Stimulated activated naive CD8-positive, alpha-beta T cell treated with anti-CD3 and anti-CD28 coated beads, Interleukin-15, Interleukin-2, amounts not matched to agents 100 ng/mL and 50 ng/mL, for 24 hours (primary cell): ENCODE measurements around the gene SLC23A1.
A peak's percentile ranks its signal among the peaks of the same experiment; 100 is the strongest.
"Not testable (repeated sequence)": the region's sequence is repeated elsewhere in the genome, so short reads cannot be mapped to it uniquely, and the experiment has no call there.

Source experiments
- H3K27ac Mint-ChIP-seq: one replicate; pipeline ENCODE4 v1.8.0; 2021; ENCODE audit warnings: mild to moderate bottlenecking, mixed read lengths
- H3K27me3 Mint-ChIP-seq: one replicate; pipeline ENCODE4 v1.8.0; 2021; ENCODE audit warnings: mixed read lengths
- H3K36me3 Mint-ChIP-seq: one replicate; pipeline ENCODE4 v1.8.0; 2021; ENCODE audit warnings: low read depth, mixed read lengths
- H3K4me1 Mint-ChIP-seq: one replicate; pipeline ENCODE4 v1.8.0; 2021; ENCODE audit warnings: low read depth, mixed read lengths
- H3K4me3 Mint-ChIP-seq: one replicate; pipeline ENCODE4 v1.8.0; 2021; ENCODE audit warnings: mild to moderate bottlenecking, mixed read lengths
- H3K9me3 Mint-ChIP-seq: one replicate; pipeline ENCODE4 v1.8.0; 2021; ENCODE audit warnings: mixed read lengths

Gene SLC23A1

DNA sequence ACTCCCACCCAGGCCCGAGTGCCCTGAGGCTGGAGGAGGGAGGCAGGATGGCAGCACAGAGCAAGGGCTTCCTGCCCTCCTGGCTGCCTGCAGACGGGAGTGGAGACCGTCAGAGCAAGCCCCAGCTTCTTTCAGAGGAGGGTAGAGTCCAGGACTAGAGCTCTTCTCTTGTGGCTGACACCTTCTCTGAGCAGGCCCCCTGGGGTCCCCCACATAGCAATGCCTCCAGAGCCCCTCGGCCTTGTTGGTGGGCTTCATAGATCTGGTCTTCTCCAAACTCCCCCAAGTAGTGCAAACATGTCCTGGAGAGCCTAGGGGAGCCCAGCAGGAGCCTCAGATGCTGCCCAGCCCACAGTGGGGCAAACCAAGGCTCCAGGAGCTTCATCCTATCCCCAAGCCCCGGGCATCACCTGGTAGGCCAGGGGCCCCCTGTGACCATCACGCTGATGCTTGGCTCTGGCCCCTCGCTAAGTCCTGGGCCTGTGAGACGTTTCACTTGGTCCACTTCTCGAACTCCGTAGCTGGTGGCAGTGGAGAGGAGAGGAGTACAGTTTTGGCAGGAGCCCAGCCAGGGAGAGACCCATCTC lies 4.6 kb upstream of the SLC23A1 start:
- H3K36me3 Mint-ChIP-seq = no peaks in the 10 kb centered on the region
- peak overlapping the region; percentile 55 for H3K27ac Mint-ChIP-seq
- H3K4me1 Mint-ChIP-seq = peaks cover 65% of the 10 kb centered on the region
- peak overlapping the region; percentile 81 for H3K4me3 Mint-ChIP-seq
- H3K27me3 Mint-ChIP-seq = no peaks in the 10 kb centered on the region
- H3K9me3 Mint-ChIP-seq = no peaks in the 10 kb centered on the region

DNA sequence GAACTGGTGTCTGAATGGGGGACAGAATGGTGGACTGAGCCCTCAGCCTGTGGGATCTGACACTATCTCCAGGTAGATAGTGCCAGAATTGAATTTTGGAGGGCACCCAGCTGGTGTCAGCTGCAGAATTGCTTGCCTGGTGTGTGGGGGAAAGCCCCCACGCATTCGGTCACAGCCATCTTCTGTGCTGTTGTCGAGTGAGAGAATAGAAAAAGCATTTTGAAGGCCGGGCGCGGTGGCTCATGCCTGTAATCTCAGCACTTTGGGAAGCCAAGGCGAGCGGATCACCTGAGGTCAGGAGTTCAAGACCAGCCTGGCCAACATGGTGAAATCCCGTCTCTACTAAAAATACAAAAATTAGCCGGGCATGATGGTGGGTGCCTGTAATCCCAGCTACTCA lies 3.9 kb upstream of the SLC23A1 start:
- peaks cover 64% of the 10 kb centered on the region for H3K4me1 Mint-ChIP-seq
- H3K4me3 Mint-ChIP-seq, H3K36me3 Mint-ChIP-seq, H3K9me3 Mint-ChIP-seq, H3K27me3 Mint-ChIP-seq, H3K27ac Mint-ChIP-seq: not testable (repeated sequence)

DNA sequence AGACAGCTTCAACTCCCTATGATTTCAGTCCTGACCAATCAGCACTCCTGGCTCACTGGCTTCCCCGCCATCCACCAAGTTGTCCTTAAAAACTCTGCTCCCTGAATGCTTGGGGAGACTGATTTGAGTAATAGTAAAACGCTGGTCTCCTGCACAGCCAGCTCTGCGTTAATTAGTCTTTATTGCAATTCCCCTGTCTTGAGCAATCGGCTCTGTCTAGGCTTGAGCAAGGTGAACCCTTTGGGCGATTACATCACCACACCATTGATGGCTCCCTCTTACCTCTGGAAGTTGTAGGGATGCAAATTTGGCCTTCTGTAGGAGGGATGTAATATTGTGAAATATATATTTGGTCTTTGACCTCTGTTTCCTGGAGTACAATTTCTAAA lies 2.9 kb upstream of the SLC23A1 start:
- no peak overlapping the region for H3K27ac Mint-ChIP-seq
- no peaks in the 10 kb centered on the region for H3K36me3 Mint-ChIP-seq
- H3K4me3 Mint-ChIP-seq = peak overlapping the region; percentile 2
- H3K4me1 Mint-ChIP-seq = peaks cover 55% of the 10 kb centered on the region
- no peaks in the 10 kb centered on the region for H3K27me3 Mint-ChIP-seq
- no peaks in the 10 kb centered on the region for H3K9me3 Mint-ChIP-seq

DNA sequence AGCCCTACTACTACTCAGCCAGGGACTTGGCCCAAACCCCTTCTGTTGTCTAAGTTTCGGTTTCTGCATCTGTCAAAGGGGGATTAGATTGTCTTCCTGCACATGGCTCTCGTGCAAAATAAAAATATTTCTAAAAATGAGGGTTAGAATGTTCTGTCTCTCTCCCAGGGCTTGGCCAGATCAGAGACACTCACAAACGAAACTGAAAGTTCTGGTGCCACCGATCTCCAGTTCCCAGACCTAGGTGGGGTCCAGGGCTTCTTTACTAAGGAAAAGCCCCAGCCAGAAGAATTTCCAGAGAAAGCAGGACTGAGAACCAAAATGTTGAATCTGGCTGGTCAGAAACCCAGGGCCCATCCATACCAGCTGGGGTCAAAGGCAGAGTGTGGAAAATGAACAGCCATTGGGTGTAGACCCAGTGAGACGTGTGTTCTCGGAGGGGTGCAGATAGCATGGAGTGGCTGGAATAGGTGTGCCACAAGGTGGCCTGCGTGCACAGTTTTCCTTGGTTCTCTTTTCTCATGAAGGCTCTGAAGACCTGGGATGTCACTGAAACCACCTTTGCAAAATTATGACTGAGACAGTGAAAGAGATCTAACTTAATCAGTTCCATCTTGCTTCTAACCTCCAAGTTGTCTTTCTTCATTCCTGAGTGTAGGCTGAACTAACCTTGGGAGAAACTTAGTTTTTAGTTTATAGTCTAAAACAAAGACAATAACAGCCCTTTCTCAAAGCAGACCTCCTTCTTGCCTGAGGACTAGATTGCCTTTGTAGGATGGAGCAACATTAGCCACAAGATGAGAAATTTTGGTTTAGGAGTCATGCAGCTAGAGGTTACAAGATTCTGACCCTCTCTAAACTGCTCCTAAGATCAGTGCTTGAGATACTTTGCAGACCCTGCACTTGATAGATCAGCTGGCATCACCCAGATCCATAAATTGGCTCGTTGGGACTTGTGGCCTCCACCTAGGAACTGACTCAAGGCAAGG lies 2.3 kb upstream of the SLC23A1 start:
- Mint-ChIP-seq H3K9me3 (no peaks in the 10 kb centered on the region), H3K27ac (peak overlapping the region; percentile 49), H3K27me3 (no peaks in the 10 kb centered on the region), H3K4me1 (peaks cover 48% of the 10 kb centered on the region), H3K4me3 (peak overlapping the region; percentile 63), H3K36me3 (no peaks in the 10 kb centered on the region)

DNA sequence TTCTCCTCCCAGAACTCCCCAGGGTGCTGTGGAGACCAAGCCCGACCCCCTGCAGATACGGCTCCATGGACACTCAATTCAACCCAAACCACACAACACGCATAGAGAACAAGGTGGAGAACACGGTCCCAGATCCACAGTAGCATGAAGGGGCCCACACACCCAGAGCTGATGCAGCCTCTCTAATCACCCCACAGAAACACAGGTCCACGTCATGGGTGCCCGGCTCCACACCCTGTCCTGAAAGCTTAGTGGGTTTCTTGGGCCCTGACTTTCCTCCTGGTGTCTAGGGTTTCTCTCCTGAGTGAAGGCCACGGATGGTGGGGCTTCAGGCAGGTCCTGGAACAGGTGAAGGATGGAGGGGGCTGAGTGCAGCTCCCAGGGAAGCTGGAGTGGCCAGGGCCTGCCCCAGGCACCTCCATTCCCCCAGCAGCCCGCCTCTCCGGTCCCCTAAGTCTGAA lies 1.5 kb upstream of the SLC23A1 start:
- Mint-ChIP-seq H3K27ac (peak overlapping the region; percentile 49), H3K27me3 (no peaks in the 10 kb centered on the region), H3K4me3 (peak overlapping the region; percentile 63), H3K36me3 (no peaks in the 10 kb centered on the region), H3K4me1 (peaks cover 41% of the 10 kb centered on the region), H3K9me3 (no peaks in the 10 kb centered on the region)

DNA sequence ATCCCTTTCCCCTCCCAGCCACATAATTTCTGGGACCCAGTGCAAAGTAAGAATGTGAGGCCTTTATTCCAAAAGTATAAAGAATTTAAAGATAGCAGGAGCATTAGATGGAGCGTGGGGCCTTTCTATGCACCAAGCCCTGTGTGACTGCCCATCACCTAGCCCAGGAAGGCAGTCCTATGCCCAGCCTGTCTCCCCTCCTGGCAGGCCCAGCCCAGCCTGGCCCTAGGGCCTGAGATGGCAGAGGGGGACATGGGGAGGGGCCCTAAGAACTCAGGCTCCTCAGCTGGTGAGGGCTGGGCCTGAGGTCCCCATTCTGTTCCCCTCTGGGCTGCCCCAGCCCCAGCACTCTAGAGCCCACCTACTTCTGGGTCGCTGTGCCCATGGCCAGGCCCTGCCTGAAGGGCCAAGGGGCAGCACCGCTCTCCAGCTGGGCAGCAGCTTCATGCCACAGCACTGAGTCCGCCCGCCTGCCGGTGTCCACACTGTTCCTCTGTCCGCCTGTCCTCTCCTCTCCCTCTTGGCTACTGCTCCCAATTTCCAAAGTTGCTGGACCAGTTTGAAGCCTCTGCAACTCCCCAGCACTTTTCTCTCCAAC lies 995 bp upstream of the SLC23A1 start:
- Mint-ChIP-seq H3K4me3 (no peak overlapping the region), H3K27ac (peak overlapping the region; percentile 49), H3K27me3 (no peaks in the 10 kb centered on the region), H3K9me3 (no peaks in the 10 kb centered on the region), H3K4me1 (peaks cover 36% of the 10 kb centered on the region), H3K36me3 (no peaks in the 10 kb centered on the region)

DNA sequence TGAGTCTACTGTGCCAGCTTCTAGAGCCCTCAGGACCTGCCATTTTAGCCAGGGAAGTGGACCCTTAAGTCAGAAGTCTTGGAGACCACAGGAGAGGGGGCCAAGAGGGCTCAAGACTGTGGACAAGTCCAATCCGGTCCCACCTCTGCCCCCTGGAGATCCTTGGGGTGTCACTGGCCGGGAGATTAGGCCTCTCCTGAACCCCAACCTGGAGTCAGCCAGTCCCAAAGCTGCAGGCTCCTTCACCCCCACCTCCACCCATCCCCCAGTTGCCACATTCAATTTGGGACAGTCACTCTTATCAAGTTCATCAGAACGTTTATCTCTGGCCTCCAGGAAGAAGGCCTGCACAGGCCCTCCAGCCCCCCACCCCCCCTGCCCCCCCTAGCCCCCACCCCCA lies 290 bp downstream of the SLC23A1 start:
- Mint-ChIP-seq H3K9me3 (no peaks in the 10 kb centered on the region), H3K27ac (no peak overlapping the region), H3K27me3 (no peaks in the 10 kb centered on the region), H3K4me1 (peaks cover 26% of the 10 kb centered on the region), H3K4me3 (no peak overlapping the region), H3K36me3 (no peaks in the 10 kb centered on the region)

DNA sequence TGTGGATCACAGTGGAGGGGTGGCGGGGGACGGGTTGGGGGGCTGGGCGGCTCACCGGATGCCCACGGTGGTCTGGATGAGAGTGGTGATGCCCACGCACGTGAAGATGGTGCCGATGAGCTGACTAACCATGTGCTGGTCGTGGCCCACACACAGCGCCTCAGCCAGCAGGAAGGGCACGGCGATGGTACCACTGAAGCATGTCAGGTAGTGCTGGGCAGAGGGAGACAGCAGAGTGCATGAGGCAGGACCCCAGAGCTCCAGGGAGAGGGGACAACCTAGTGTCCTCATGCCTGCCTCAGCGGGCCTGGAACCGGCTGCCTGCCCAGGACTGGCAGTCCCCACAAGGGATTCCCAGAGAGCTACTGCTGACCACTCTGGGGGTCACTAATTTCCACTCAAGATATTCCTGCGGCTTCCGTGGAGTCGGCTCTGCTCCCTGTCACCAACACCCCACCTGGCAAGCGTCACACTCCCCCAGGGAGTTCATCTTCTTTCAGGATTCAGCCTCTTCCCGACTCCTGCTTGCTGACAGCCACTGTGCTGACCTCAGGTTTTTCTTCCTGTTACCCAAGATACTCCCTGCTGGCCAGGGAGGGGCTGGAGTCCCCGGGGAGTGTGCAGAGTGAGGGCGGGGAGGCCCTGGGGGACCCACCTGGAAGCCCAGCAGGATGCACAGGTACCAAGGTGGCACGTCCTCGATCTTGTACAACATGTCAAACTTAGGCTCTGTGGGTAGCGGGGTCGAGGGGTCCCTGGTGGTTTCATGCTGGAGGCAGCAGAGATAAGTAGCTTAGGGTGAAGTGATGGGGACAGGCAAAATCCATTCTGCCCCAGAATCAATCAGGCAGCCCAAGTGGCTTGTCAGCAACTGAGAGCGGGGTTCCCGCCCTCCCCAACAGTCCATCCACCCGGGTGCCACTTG lies 998 bp downstream of the SLC23A1 start:
- H3K36me3 Mint-ChIP-seq = no peaks in the 10 kb centered on the region
- H3K27ac Mint-ChIP-seq = no peak overlapping the region
- H3K4me1 Mint-ChIP-seq = peaks cover 26% of the 10 kb centered on the region
- no peak overlapping the region for H3K4me3 Mint-ChIP-seq
- no peaks in the 10 kb centered on the region for H3K27me3 Mint-ChIP-seq
- no peaks in the 10 kb centered on the region for H3K9me3 Mint-ChIP-seq

DNA sequence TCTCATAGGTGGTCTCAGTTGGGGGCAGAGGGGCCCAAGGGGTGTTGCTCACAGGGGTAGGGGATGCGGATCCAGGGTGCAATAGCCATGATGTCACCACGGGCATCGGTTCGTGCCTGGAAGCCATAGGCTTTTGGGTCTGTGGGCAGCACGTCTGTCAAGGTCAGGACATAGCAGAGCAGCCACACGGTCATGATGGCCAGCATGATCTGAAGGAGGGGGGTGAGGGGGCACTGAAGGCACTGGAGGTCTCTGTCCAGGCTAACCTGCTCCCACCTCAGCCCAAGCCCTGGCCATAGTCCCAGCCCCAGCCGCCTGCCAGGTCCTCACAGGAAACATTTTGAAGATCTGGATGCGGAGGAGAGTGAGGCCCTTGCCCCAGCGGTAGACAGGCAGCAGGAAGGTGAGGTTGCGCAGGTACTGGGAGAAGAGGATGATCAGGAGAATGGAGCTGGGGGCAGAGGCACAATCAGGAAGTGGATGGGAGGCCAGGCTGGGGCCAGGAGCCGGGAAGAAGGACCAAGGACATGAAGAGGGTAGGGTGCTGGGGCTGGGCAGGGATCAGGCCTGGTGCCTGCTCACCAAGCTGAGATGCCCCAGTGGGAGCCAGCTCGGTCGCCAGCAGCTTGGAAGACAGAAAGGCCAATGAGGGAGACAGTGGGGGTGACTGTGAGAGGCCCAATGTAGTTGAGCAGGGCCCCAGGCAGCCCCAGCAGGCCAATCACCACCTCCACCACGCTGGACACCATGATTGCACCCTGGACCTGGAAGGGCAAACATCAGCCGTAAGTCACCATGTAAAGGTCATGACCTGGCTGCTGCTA lies 3.3 kb downstream of the SLC23A1 start:
- no peak overlapping the region for H3K4me3 Mint-ChIP-seq
- H3K27ac Mint-ChIP-seq = no peak overlapping the region
- no peaks in the 10 kb centered on the region for H3K36me3 Mint-ChIP-seq
- H3K4me1 Mint-ChIP-seq = peaks cover 7% of the 10 kb centered on the region
- H3K27me3 Mint-ChIP-seq = no peaks in the 10 kb centered on the region
- H3K9me3 Mint-ChIP-seq = no peaks in the 10 kb centered on the region

DNA sequence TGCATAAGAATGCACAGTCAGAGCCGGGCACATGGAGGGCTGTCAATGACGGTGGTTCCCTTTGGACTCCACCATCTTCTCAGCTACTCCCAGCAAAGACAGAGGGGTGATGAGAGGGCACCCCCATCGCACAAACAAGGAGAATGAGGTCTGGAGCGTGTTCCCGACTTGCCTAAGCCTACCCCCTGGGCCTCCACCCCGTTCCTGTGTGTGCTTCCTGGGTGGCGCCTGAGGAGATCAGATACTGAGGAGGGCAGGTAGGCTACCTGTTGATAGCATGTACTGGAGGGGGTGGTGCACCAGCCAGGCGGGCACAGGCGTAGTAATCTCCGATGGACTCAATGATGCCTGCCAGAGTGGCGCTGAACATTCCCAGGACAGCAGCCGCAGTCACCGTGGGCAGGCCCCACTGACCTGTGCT lies 4.1 kb downstream of the SLC23A1 start:
- Mint-ChIP-seq H3K4me3 (no peak overlapping the region), H3K27ac (no peak overlapping the region), H3K27me3 (no peaks in the 10 kb centered on the region), H3K4me1 (no peaks in the 10 kb centered on the region), H3K36me3 (no peaks in the 10 kb centered on the region), H3K9me3 (no peaks in the 10 kb centered on the region)

DNA sequence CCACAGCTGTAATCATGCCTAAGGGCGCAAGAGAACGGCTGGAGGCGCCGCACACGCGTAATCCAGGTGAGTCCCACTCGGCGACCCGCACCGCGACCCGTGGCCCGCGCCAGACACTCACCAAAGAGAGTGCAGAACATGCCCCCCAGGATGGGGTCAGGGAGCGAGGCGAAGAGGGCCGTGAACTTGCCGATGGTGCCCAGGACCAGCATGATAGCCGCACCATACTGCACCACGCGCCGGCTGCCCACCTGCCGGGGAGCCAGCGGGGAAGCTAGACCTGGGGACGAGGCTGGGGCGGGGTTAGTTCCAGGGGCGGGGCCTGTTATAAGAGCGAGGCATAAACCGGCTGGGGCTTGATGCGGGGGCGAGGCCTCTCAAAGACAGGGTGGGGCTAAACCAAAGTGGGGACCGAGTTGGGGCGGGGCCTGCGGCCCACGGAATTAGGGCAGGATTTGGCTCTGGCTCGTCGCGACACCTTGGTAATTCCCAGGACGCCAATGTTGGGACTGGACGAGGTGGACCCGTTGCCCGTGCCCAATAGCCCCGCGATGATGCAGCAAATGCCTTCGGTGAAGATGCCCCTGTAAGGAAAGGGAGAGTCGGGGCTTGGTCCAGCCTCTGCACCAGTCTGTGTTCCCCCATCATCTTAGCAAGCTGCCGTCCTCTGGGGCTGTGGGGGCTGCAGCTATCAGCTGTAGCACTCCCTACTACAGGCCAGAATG lies 4.8 kb downstream of the SLC23A1 start:
- Mint-ChIP-seq H3K4me1 (no peaks in the 10 kb centered on the region), H3K27me3 (no peaks in the 10 kb centered on the region), H3K9me3 (no peaks in the 10 kb centered on the region), H3K4me3 (no peak overlapping the region), H3K36me3 (no peaks in the 10 kb centered on the region), H3K27ac (no peak overlapping the region)

DNA sequence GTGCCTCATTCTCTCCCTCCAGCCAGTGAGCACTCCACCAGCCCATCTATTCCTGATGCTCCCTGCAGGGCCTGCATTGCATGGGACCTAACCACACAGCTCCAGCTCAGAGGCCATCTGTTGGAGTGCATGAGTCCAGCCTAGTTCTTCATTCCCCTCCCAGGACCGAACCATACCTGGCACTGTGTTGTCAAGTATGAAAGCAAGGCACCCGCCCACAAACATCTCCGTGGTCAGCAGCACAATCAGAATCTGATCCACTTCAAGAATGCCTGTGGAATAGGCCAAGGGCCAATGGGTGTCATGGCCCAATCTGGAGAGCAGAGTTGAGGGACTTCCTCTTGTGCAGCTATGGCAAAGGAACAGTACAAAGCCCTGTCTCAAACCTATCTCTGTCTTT lies 5.9 kb downstream of the SLC23A1 start:
- H3K9me3 Mint-ChIP-seq = no peaks in the 10 kb centered on the region
- no peak overlapping the region for H3K27ac Mint-ChIP-seq
- no peak overlapping the region for H3K4me3 Mint-ChIP-seq
- peaks cover 1% of the 10 kb centered on the region for H3K4me1 Mint-ChIP-seq
- H3K36me3 Mint-ChIP-seq = peaks cover 1% of the 10 kb centered on the region
- no peaks in the 10 kb centered on the region for H3K27me3 Mint-ChIP-seq

DNA sequence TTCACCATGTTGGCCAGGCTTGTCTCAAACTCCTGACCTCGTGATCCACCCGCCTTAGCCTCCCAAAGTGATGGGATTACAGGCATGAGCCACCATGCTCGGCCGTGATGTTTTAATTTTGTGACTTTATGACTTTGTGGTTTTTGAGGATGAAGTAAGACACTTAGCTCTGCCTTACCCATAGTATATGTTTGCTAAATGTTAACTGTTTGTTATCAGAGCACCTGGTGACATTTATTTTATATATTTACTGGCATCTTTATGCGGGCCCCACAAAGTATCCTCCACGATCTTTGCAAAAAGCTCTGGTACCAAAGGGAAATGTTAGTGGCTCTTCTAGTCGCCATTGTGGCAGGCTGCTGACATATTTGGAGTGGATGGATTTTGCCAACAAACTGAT lies 6.7 kb downstream of the SLC23A1 start:
- H3K4me3 Mint-ChIP-seq = no peak overlapping the region
- H3K9me3 Mint-ChIP-seq = no peaks in the 10 kb centered on the region
- no peak overlapping the region for H3K27ac Mint-ChIP-seq
- H3K4me1 Mint-ChIP-seq = peaks cover 10% of the 10 kb centered on the region
- H3K36me3 Mint-ChIP-seq = peaks cover 8% of the 10 kb centered on the region
- H3K27me3 Mint-ChIP-seq = no peaks in the 10 kb centered on the region
